HG02678 (cell line): ENCODE results near the gene LRP1-AS.

ENCODE experiments used
- ATAC-seq: cut with Tn5 transposase; IDR thresholded peaks from one replicate; pipeline ENCODE4 v1.9.1; 2021; ENCODE audit warnings: mild to moderate bottlenecking, moderate library complexity; ENCODE audit not compliant: unreplicated experiment

LRP1-AS gene

GRCh38 chr12:57160741-57161140, 13.3 kb upstream of the LRP1-AS start:
- ATAC-seq, result no peak

- no peak for ATAC-seq
Observed at GRCh38 chr12:57160040-57160439, 12.6 kb upstream of the LRP1-AS start.

- no peak for ATAC-seq
Observed at GRCh38 chr12:57159311-57159710, 11.9 kb upstream of the LRP1-AS start.

GRCh38 chr12:57158665-57159064, 11.2 kb upstream of the LRP1-AS start:
- ATAC-seq, result no peak

- ATAC-seq, result no peak
Observed at GRCh38 chr12:57158186-57158585, 10.8 kb upstream of the LRP1-AS start.

GRCh38 chr12:57157588-57158173, 10.3 kb upstream of the LRP1-AS start:
- no peak for ATAC-seq

- no peak for ATAC-seq
Observed at GRCh38 chr12:57156701-57157403, 9.4 kb upstream of the LRP1-AS start.

- ATAC-seq, result no peak
Observed at GRCh38 chr12:57154804-57155434, 7.5 kb upstream of the LRP1-AS start.

GRCh38 chr12:57154076-57154475, 6.7 kb upstream of the LRP1-AS start:
- ATAC-seq, result no peak

GRCh38 chr12:57153415-57153997, 6.1 kb upstream of the LRP1-AS start:
- no peak for ATAC-seq

GRCh38 chr12:57152639-57153038, 5.2 kb upstream of the LRP1-AS start:
- ATAC-seq, result no peak

- ATAC-seq, result no peak
Observed at GRCh38 chr12:57151741-57152630, 4.6 kb upstream of the LRP1-AS start.

GRCh38 chr12:57150400-57151000, 3.1 kb upstream of the LRP1-AS start:
- no peak for ATAC-seq

GRCh38 chr12:57149245-57149900, 2.0 kb upstream of the LRP1-AS start:
- no peak for ATAC-seq

- no peak for ATAC-seq
Observed at GRCh38 chr12:57148469-57149244, 1.2 kb upstream of the LRP1-AS start.

GRCh38 chr12:57146092-57146491, 1.3 kb downstream of the LRP1-AS start:
- no peak for ATAC-seq

GRCh38 chr12:57145460-57146059, 1.9 kb downstream of the LRP1-AS start:
- ATAC-seq, result no peak

- ATAC-seq, result no peak
Observed at GRCh38 chr12:57143454-57143853, 4.0 kb downstream of the LRP1-AS start.

GRCh38 chr12:57142727-57143126, 4.7 kb downstream of the LRP1-AS start:
- no peak for ATAC-seq
